Nucleus accumbens (tissue), 56 donors: ENCODE measurements around the gene GDPD5.

Experiments used
- DNase-seq, 56 donors: peaks; one replicate each; lab custom pipeline; 2025; lab: John Stamatoyannopoulos, UW

The GDPD5 gene

GRCh38 chr11:75525433-75526191, at the start of gene GDPD5:
Gene GDPD5 (minus strand): TSS chr11:75525941. CDS start chr11:75477735, 48,206 bp downstream.
- DNase-seq: peak in 54 of 56 donors; percentile 19 to 91 (median 74)

- no peak for DNase-seq
Measured at GRCh38 chr11:75574698-75575602, 49.2 kb upstream of the GDPD5 start.

GRCh38 chr11:75572744-75573143, 47.0 kb upstream of the GDPD5 start:
- peak in 1 of 56 donors; percentile 54 for DNase-seq

- DNase-seq: peak in 1 of 56 donors; percentile 70
Measured at GRCh38 chr11:75571625-75572024, 45.9 kb upstream of the GDPD5 start.

- peak in 1 of 56 donors; percentile 62 for DNase-seq
Measured at GRCh38 chr11:75570559-75571139, 44.9 kb upstream of the GDPD5 start.

- no peak for DNase-seq
Measured at GRCh38 chr11:75568616-75569219, 43.0 kb upstream of the GDPD5 start.

GRCh38 chr11:75567971-75568370, 42.2 kb upstream of the GDPD5 start:
- DNase-seq: no peak

GRCh38 chr11:75566763-75567279, 41.1 kb upstream of the GDPD5 start:
- DNase-seq: no peak

GRCh38 chr11:75565916-75566762, 40.4 kb upstream of the GDPD5 start:
- DNase-seq: peak in 1 of 56 donors; percentile 63

- peak in 3 of 56 donors; percentile 22 to 63 (median 60) for DNase-seq
Measured at GRCh38 chr11:75565221-75565814, 39.6 kb upstream of the GDPD5 start.

- peak in 1 of 56 donors; percentile 54 for DNase-seq
Measured at GRCh38 chr11:75563978-75564552, 38.3 kb upstream of the GDPD5 start.

GRCh38 chr11:75563501-75563977, 37.8 kb upstream of the GDPD5 start:
- peak in 1 of 56 donors; percentile 57 for DNase-seq

GRCh38 chr11:75562836-75563484, 37.2 kb upstream of the GDPD5 start:
- peak in 2 of 56 donors; percentile 46 to 57 for DNase-seq

GRCh38 chr11:75562048-75562835, 36.5 kb upstream of the GDPD5 start, which contains the start of gene SERPINH1:
Gene SERPINH1 (plus strand): TSS chr11:75562253. CDS start chr11:75566350, 4,097 bp downstream.
- peak in 51 of 56 donors; percentile 21 to 86 (median 52) for DNase-seq

GRCh38 chr11:75561426-75562047, 35.8 kb upstream of the GDPD5 start:
- DNase-seq: no peak

GRCh38 chr11:75560644-75561043, 34.9 kb upstream of the GDPD5 start:
- DNase-seq: no peak
